ENCODE results near the gene TRIO.
A peak's percentile ranks its signal among the peaks of the same experiment; 100 is the strongest.

TRIO gene

DNA sequence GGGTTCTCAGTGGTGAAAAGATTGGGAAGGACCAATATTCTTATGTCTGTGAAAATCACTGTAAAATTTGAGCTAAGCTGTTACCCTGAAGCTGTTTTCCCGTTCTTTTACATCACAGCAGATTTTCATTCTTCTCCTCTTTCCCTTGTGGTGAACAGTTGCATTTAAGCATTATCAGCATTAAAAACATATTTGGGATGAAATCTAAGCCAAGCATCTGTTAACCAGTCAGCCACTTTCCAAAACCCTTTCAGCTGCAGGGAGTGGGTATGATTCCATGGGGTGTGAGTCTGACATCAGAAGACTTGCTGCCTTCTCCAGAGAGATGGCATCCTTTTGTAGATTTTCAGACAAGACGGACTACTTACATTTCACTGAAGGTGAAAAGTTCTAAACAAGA is 97.2 kb downstream of the TRIO start:
- H3K27ac ChIP-seq = peak overlapping the region; percentile 94
- no peaks in the 10 kb centered on the region for H3K36me3 ChIP-seq (ENCODE audit: insufficient read depth, low read length)
- peak; percentile 18 for DNase-seq (ENCODE audit: low read depth, low spot score)
- no peak overlapping the region for H3K9ac ChIP-seq (ENCODE audit: insufficient read length)
- peak overlapping the region; percentile 59 for H3K4me3 ChIP-seq
- TF ChIP-seq POLR2AphosphoS5 (IDR thresholded peaks at IDR 0.05; ENCODE audit: borderline replicate concordance, low read depth, low read length) (no peak), FOXP2 (optimal IDR thresholded peaks at IDR 0.05; ENCODE audit: control extremely low read depth, extremely low read length, insufficient read depth) (no peak), EZH2 (IDR thresholded peaks at IDR 0.05) (no peak)
- no peaks in the 10 kb centered on the region for H3K9me3 ChIP-seq (ENCODE audit: low read depth, low read length)

- Histone ChIP-seq H3K9ac (ENCODE audit: insufficient read length) (no peak overlapping the region), H3K36me3 (ENCODE audit: insufficient read depth, low read length) (no peaks in the 10 kb centered on the region), H3K9me3 (ENCODE audit: low read depth, low read length) (no peaks in the 10 kb centered on the region), H3K4me3 (no peak overlapping the region), H3K27ac (peak overlapping the region; percentile 94)
- TF ChIP-seq FOXP2 (optimal IDR thresholded peaks at IDR 0.05; ENCODE audit: control extremely low read depth, extremely low read length, insufficient read depth) (no peak), POLR2AphosphoS5 (IDR thresholded peaks at IDR 0.05; ENCODE audit: borderline replicate concordance, low read depth, low read length) (no peak), EZH2 (IDR thresholded peaks at IDR 0.05) (no peak)
- no peak for DNase-seq (ENCODE audit: low read depth, low spot score)
Observed at GRCh38 chr5:14241141-14241540, 98.0 kb downstream of the TRIO start.

- no peaks in the 10 kb centered on the region for H3K9me3 ChIP-seq (ENCODE audit: low read depth, low read length)
- no peaks in the 10 kb centered on the region for H3K36me3 ChIP-seq (ENCODE audit: insufficient read depth, low read length)
- no peak for DNase-seq (ENCODE audit: low read depth, low spot score)
- no peak overlapping the region for H3K4me3 ChIP-seq
- TF ChIP-seq FOXP2 (optimal IDR thresholded peaks at IDR 0.05; ENCODE audit: control extremely low read depth, extremely low read length, insufficient read depth) = no peak
- no peak for TF ChIP-seq EZH2 (IDR thresholded peaks at IDR 0.05)
- no peak for TF ChIP-seq POLR2AphosphoS5 (IDR thresholded peaks at IDR 0.05; ENCODE audit: borderline replicate concordance, low read depth, low read length)
- H3K9ac ChIP-seq (ENCODE audit: insufficient read length) = no peak overlapping the region
- H3K27ac ChIP-seq = no peak overlapping the region
Observed at GRCh38 chr5:14242447-14242846, 99.3 kb downstream of the TRIO start.

DNA sequence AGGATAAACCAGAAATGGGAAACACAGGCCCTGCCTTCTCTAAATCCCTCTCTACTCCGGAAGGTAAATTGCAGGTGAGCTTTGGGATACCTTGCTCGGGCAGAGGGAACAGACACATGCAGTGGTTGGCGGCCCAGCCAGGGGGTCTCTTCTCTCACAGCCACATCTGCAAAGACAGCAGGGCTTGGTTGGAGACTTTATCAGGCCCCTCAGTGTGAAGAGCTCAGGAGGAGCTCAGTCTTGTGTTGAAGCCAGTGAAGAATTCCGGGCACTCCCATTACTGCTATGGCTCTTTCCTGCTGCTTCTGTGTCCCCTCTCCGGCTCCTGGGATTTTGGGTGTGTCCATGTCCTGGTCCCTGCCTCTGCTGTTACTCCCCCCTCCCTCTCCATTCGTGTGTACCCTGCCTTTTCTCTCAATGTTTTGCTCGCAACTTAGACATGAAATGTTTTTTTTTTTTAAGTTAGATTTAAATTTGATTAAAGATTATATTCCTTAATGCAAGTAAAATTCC is 99.8 kb downstream of the TRIO start:
- Histone ChIP-seq H3K9ac (ENCODE audit: insufficient read length) (no peak overlapping the region), H3K4me3 (no peak overlapping the region), H3K36me3 (ENCODE audit: insufficient read depth, low read length) (no peaks in the 10 kb centered on the region), H3K9me3 (ENCODE audit: low read depth, low read length) (no peaks in the 10 kb centered on the region), H3K27ac (no peak overlapping the region)
- TF ChIP-seq POLR2AphosphoS5 (IDR thresholded peaks at IDR 0.05; ENCODE audit: borderline replicate concordance, low read depth, low read length) = no peak
- TF ChIP-seq FOXP2 (optimal IDR thresholded peaks at IDR 0.05; ENCODE audit: control extremely low read depth, extremely low read length, insufficient read depth) = no peak
- no peak for DNase-seq (ENCODE audit: low read depth, low spot score)

GRCh38 chr5:14243766-14244165 is 100.6 kb downstream of the TRIO start:
- no peak for TF ChIP-seq EZH2 (IDR thresholded peaks at IDR 0.05)
- no peak for TF ChIP-seq POLR2AphosphoS5 (IDR thresholded peaks at IDR 0.05; ENCODE audit: borderline replicate concordance, low read depth, low read length)
- TF ChIP-seq FOXP2 (optimal IDR thresholded peaks at IDR 0.05; ENCODE audit: control extremely low read depth, extremely low read length, insufficient read depth) = no peak
- Histone ChIP-seq H3K27ac (no peak overlapping the region), H3K36me3 (ENCODE audit: insufficient read depth, low read length) (no peaks in the 10 kb centered on the region), H3K9me3 (ENCODE audit: low read depth, low read length) (no peaks in the 10 kb centered on the region), H3K4me3 (no peak overlapping the region), H3K9ac (ENCODE audit: insufficient read length) (no peak overlapping the region)
- no peak for DNase-seq (ENCODE audit: low read depth, low spot score)

DNA sequence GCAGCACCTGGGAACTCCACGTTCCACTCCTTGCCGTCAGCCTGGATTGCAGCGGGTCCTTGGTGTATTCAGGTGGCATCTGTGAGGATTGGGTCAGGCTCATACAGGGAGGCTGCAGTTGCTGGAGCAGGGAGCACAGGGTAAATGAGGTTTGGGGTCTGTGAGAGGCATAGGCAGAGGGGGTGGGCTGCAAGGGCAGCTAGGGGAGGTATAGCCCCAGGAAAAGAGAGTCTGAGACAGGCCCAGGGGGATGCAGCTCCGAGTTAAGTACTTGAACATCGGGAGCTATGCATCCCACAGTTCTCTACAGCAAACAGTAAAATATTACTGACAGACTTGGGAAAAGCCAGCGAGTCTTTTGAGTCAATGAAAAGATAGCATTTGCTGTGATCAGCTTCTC is 101.6 kb downstream of the TRIO start:
- H3K36me3 ChIP-seq (ENCODE audit: insufficient read depth, low read length) = no peaks in the 10 kb centered on the region
- no peak overlapping the region for H3K4me3 ChIP-seq
- no peak for DNase-seq (ENCODE audit: low read depth, low spot score)
- no peak overlapping the region for H3K27ac ChIP-seq
- H3K9me3 ChIP-seq (ENCODE audit: low read depth, low read length) = no peaks in the 10 kb centered on the region
- no peak overlapping the region for H3K9ac ChIP-seq (ENCODE audit: insufficient read length)
- TF ChIP-seq FOXP2 (optimal IDR thresholded peaks at IDR 0.05; ENCODE audit: control extremely low read depth, extremely low read length, insufficient read depth) (no peak), EZH2 (IDR thresholded peaks at IDR 0.05) (no peak), POLR2AphosphoS5 (IDR thresholded peaks at IDR 0.05; ENCODE audit: borderline replicate concordance, low read depth, low read length) (no peak)

- DNase-seq (ENCODE audit: low read depth, low spot score) = no peak
- Histone ChIP-seq H3K4me3 (no peak overlapping the region), H3K27ac (no peak overlapping the region), H3K9ac (ENCODE audit: insufficient read length) (no peak overlapping the region), H3K9me3 (ENCODE audit: low read depth, low read length) (no peaks in the 10 kb centered on the region), H3K36me3 (ENCODE audit: insufficient read depth, low read length) (no peaks in the 10 kb centered on the region)
- TF ChIP-seq POLR2AphosphoS5 (IDR thresholded peaks at IDR 0.05; ENCODE audit: borderline replicate concordance, low read depth, low read length) = no peak
- no peak for TF ChIP-seq EZH2 (IDR thresholded peaks at IDR 0.05)
- no peak for TF ChIP-seq FOXP2 (optimal IDR thresholded peaks at IDR 0.05; ENCODE audit: control extremely low read depth, extremely low read length, insufficient read depth)
Observed at GRCh38 chr5:14245132-14245925, 102.2 kb downstream of the TRIO start.

GRCh38 chr5:14246350-14247053 is 103.4 kb downstream of the TRIO start:
- DNase-seq (ENCODE audit: low read depth, low spot score) = no peak
- TF ChIP-seq POLR2AphosphoS5 (IDR thresholded peaks at IDR 0.05; ENCODE audit: borderline replicate concordance, low read depth, low read length) = no peak
- Histone ChIP-seq H3K9me3 (ENCODE audit: low read depth, low read length) (no peaks in the 10 kb centered on the region), H3K9ac (ENCODE audit: insufficient read length) (no peak overlapping the region), H3K27ac (no peak overlapping the region), H3K4me3 (no peak overlapping the region), H3K36me3 (ENCODE audit: insufficient read depth, low read length) (no peaks in the 10 kb centered on the region)
